ENCODE measurements around the gene MBNL1.

GRCh38 chr3:152295806-152296205, 27.1 kb downstream of the MBNL1 start:
- TF ChIP-seq POLR2A (IDR thresholded peaks at IDR 0.05; ENCODE audit: low read length) (no peak), GATA1 (IDR thresholded peaks at IDR 0.05; ENCODE audit: low read depth, low read length) (no peak)

Measured in erythroblast (primary cell).